NCI-H446 (cell line): Measurements from ENCODE around the gene CCL4.
"Not testable (repeated sequence)": the region's sequence is repeated elsewhere in the genome, so short reads cannot be mapped to it uniquely, and the experiment has no call there.

Experiments
- DNase-seq, 2 experiments: peaks; one replicate each; lab custom pipeline; 2025; lab: John Stamatoyannopoulos, UW

CCL4 gene

DNA sequence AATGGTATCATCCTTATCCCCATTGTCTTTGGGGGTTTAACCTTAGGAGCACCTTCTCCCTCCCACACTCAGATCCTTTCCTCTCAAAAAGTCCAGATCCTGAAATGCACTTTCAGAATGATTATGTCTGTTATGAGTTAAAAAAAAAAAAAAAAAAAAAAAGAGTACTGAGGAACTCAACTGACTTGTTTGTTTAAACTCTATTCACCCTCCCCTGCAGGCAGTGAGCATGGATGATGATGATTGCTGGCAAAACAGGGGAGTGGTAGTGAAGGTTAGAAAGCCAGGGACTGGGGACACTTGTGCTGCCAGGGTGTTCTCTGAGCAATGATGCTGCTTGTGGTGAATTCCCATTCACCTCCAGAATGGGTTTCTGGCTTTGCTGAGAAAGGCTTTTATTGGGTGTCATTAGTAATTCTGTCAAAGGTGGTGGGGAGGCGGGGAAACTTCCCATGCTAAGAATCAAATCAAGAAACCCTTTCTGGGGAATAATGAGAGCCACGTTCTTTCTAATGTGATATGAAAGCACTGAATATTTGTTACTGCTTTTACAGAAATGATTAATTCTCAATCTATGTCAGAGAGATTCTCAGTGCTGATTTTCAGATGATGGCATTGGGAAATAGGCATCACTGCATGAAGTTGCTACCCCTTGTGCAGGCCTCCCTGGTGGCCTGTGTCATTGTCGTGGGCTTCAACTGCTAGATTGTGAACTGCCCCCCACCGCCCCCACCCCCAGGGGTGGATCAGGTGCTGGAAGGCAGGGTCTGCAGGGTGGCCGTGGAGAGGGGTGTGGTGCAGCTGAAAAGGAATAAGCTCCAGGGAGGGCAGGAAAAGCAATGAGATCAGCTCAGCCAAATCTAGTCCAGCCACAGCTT is 14.1 kb downstream of the CCL4 start:
- DNase-seq, result no peak

DNA sequence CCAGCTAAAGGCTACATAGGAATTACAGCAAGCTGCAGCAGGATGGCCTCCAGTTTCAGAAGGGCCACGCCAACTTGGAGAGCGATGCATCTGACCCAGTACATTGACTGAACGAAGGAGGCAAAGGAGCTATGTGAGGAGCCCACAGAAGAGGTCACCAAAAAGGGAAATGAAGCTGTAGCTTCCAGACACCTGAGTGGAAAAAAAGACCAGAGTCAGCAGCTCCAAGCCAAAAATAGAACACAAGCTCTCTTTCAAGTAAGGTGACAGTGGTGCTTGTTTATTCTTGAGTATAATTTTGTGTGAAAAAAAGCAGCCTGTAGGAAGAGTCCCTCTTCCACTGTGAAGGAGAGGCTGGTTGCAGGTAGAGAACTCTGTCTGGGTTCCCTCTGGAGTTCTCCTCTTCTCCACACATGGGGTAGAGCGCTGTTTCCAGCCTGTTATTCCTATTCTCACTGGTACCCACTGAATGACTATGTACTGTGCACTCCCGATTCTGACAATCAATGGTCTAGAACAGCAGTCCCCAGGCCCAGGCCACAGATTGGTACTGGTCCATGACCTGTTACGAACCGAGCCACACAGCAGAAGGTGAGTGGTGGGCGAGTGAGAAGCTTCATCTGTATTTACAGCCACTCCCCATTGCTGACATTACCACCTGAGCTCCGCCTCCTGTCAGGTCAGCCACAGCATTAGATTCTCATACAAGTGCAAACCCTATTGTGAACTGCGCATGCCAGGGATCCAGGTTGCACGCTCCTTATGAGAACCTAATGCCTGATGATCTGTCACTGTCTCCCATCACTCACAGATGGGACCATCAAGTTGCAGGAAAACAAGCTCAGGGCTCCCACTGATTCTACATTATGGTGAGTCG is 15.1 kb downstream of the CCL4 start:
- no peak for DNase-seq

DNA sequence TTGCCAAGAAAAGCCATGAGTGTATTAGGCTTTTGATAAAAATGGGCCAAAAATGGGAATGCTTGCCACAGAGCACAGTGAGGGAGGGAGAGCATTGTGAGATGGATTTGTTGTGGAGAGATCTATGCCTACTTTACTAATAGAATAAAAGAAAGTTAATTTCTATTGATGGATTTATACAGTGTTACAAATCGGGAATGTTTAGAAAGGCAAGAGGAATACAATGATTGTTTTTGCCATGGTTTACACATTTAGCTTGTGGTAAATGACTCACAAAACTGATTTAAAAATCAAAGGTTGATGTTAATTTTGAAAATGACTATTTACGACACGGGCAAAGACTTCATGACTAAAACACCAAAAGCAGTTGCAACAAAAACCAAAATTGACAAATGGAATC is 16.6 kb downstream of the CCL4 start:
- no peak for DNase-seq

DNA sequence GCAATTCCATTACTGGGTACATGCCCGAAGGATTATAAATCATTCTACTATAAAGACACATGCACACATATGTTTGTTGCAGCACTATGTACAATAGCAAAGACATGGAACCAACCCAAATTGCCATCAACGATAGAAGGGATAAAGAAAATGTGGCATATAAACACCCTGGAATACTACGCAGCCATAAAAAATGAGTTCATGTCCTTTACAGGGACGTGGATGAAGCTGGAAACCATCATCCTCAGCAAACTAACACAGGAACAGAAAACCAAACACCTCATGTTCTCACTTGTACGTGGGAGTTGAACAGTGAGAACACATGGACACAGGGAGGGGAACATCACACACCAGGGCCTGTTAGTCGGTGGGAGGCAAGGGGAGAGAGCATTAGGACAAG is 17.5 kb downstream of the CCL4 start:
- DNase-seq, result not testable (repeated sequence)

GRCh38 chr17:36123431-36123830 is 19.8 kb downstream of the CCL4 start:
- no peak for DNase-seq

DNA sequence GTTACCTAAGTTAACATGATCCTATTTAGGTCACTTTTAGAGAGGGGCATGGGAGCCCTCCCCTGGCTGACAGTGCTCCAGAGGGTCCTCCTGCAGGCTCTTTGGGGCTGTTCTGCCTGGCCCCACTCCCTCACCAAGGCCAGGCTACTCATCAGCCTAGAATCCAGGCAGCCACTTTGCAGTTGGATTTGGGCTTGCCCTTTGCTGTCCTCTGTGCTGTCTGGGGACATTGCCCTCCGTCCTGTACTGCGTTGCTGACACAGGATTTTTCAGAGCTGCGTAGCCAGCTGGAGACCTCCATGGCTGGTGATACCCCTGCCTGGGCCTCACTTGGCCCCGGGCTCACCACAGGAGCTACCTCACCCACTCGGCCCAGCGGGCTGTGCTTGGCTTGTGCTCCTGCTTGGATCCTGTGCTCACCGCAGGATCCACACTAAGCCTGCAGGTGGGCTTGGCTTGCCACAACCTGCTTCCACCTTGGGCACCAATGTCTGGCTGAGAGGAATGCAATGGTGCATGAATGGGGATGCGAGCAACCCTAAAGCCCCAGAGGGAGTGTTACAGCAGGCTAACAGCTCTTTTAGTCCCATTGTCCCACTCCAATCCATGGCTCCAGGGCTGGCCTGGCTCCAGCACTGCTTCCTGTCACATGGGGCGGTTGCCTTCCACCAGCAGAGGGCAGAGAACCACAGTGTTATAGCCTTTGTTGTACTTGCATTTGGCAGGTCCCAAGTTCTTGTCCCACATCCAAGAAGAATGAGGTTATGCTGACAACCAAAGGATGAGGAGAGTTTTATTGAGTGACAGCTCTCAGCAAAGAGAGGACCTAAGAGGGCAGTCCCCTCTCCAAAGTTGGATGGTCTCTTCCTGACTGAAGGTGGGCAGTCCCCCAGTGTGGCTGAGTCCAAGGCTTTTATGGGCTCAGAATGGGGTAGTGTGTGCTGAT is 21.5 kb downstream of the CCL4 start:
- DNase-seq, result no peak

DNA sequence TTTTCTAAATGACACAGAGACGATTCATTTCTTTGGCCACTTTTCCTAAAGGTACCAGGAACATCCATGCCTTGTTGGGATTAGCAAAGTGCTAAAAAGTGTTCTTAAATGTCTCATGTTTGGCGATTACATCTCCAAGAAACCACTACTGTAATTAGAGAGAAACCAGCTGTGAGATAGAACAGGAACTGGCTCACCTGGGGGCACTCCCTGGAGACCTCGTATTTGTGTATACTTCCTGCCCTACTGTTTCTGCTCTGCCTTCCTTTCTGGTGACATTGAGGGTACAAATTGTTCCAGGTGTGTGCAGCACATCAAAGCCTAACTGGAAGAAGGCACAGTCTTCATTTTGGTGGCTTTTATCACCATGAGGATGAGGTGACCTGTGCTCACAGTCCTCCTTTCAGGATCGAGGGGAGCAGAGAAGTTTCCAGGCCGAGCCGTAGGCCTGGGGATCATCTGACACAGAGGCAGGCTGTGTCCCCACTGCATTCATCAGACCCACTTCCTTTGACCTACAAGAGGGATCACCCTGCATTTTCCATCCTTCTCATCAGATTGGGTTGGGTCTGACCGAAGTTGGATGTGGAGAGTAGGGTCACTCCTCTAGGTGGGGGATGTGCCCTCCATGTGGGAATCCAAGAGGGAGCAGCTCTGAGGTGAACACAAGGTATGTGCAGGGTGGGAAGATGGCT is 23.7 kb downstream of the CCL4 start:
- DNase-seq, result no peak

GRCh38 chr17:36127911-36128310 is 24.3 kb downstream of the CCL4 start:
- no peak for DNase-seq

DNA sequence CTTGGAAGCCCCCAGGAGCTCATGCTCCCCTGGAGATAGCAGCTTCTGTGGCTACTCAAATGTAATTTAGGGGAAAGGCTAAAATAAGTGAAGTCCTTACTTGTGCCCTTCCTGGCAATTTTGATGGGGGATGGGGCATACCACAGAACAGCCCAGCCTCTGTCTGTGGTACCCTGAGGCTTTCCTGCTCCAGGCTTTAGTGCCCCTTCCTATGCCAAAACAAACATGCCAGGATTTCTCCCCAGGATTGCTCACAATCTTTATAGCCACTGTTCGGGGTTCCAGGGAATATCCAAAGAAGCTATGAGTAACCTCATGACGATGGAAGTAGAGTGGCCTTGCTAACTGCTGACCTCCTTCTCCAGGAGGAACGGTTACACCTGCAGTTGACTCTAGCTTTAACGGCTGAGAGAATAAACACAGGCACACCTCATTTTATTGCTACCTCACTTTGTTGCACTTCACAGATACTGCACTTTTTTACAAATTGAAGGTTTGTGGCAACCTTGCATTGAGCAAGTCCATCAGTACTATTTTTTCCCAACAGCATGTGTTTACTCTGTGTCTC is 24.9 kb downstream of the CCL4 start:
- DNase-seq, result no peak

GRCh38 chr17:36129616-36130015 is 26.0 kb downstream of the CCL4 start:
- DNase-seq, result no peak

DNA sequence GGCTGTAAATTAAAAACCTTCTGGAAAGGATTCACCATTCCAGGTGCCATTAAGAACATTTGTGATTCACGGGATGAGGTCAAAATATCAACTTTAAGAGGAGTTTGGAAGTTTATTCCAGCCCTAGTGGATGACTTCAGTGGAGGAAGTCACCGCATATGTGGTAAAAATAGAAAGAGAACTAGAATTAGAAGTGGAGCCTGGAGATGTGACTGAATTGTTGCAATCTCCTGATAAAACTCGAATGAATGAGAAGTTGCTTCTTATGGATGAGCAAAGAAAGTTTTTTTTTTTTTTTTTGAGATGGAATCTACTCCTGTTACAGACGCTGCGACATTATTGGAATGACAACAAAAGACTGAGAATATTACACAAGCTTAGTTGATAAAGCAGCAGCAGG is 26.7 kb downstream of the CCL4 start:
- no peak for DNase-seq

DNA sequence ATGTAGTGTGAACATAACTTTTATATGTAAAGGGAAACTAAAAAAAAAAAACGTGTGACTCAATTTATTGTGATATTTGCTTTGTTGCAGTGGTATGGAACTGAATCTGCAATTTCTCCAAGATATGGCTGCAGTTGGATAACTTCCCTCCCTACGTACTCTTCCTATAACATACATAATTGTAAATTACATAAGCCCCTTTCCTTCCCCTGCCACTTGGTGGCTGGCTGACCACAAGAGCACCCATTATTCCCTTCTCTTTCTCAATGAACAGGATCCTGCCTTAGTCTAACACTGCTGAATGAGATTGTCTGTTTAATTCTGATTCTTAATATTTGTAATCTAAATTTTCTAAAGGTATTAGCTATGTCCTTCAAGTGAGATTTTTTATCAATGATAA is 27.8 kb downstream of the CCL4 start:
- DNase-seq, result no peak

GRCh38 chr17:36131931-36132330 is 28.3 kb downstream of the CCL4 start:
- DNase-seq, result no peak

GRCh38 chr17:36132421-36132831 is 28.8 kb downstream of the CCL4 start:
- DNase-seq, result no peak

DNA sequence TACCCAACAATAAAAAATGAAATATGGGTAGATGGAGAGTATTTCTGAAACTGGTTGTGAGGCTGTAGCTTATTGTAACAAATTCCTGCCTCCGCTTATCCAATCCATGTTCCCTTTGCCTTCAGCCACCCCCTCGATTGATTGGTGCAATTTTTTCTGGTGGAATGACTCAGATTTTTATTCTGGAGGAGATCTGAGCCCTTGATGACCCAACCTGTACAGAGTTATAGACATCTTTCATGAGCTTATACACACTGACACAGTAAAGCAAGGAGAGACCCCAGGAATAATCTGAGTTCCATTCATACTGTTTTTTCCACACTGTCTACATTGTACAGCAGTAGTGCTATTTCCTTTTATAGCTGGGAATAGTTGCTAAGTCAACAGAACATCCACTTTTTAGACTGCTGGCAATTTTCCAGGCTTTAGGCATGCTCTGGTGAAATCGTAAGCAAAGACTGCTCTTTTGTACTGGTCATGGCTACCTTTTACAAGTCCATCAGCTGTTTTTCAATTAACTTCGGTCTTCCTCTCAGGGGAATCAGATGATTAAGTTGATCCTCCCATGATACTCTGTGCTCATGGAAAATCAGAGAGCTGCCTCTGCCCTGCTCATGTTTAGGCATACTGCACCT is 30.1 kb downstream of the CCL4 start:
- DNase-seq, result peak in 1 of 2 experiments; percentile 3

GRCh38 chr17:36135465-36135864 is 31.8 kb downstream of the CCL4 start:
- no peak for DNase-seq

- no peak for DNase-seq
Observed at GRCh38 chr17:36136036-36136435, 32.4 kb downstream of the CCL4 start.

GRCh38 chr17:36136439-36136838 is 32.8 kb downstream of the CCL4 start:
- no peak for DNase-seq

DNA sequence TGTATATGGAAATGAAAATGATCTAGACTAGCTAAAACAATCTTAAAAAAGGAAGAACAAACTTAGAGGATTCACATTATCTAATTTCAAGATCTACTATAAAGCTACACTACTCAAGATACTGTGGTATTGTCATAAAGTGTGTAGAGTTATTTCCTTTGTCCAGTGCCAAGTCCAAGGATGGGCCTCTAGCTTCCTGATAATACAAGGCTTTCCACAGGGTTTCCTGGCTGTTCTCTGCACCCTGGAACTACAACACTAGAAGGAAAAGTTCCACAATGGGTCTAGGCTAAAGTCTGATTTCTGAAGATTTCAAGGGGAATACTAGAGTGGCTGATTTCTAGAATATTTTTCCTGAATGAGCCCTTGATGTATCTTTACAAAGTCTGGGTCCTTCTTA is 38.6 kb downstream of the CCL4 start:
- DNase-seq, result no peak

GRCh38 chr17:36142806-36143205 is 39.2 kb downstream of the CCL4 start:
- DNase-seq, result no peak
